Esophagus muscularis mucosa (tissue), 3 donors: ENCODE measurements around the gene SLC7A11.
"Not testable (repeated sequence)": the region's sequence is repeated elsewhere in the genome, so short reads cannot be mapped to it uniquely, and the experiment has no call there.

Source experiments
- CTCF ChIP-seq, 3 experiments: fragments of 200-600 bp in 2 of 3; fragments of 450-650 bp in 1 of 3; sonication (generic) in 2 of 3; IDR thresholded peaks; one replicate each; pipeline ENCODE4 v1.5.1; 2017 to 2019; ENCODE audit warnings: antibody characterized with exemption in 3 of 3, mild to moderate bottlenecking in 2 of 3, moderate library complexity in 1 of 3
- POLR2A ChIP-seq: fragments of 450-650 bp; IDR thresholded peaks from one replicate; pipeline ENCODE4 v1.6.1; 2017; ENCODE audit warnings: antibody characterized with exemption, moderate library complexity, mild to moderate bottlenecking, low read depth
- POLR2AphosphoS5 ChIP-seq, 2 donors: sonication (generic); formaldehyde crosslinking; IDR thresholded peaks; one replicate each; pipeline ENCODE4 v1.6.1; 2017; ENCODE audit warnings: antibody characterized with exemption in 2 of 2

GRCh38 chr4:138237132-138237531 is 5.0 kb downstream of the SLC7A11 start:
- TF ChIP-seq POLR2A; CTCF (IDR thresholded peaks at IDR 0.05); POLR2AphosphoS5 (IDR thresholded peaks at IDR 0.05): not testable (repeated sequence)
